ENCODE results near the gene PLEKHG4B. TPM values are rescaled to one million over a fixed set of nuclear protein-coding genes. Genes with fewer than 3 reads are reported as not detected.

The PLEKHG4B gene
- total and polyA plus RNA-seq, 2 of the 8 experiments (the other 6 are each of a cell fraction or from before 2014, with no cell fraction given): 31.1 to 43.6 TPM

GRCh38 chr5:163841-164240 lies 71.9 kb downstream of the PLEKHG4B start (continued):
- TF ChIP-seq HDAC6 (IDR thresholded peaks at IDR 0.05; ENCODE audit: low read depth, low read length) (no peak), SUZ12 (IDR thresholded peaks at IDR 0.05; ENCODE audit: low read length) (no peak), POLR2A (IDR thresholded peaks at IDR 0.05; ENCODE audit: control extremely low read depth in 1 of 2, low read depth in 2 of 2, low read length in 2 of 2) (no peak), CTCF (IDR thresholded peaks at IDR 0.05; ENCODE audit: control extremely low read depth in 1 of 3, insufficient read depth in 1 of 3, low read depth in 1 of 3, low read length in 3 of 3) (no peak), SRF (IDR thresholded peaks at IDR 0.05; ENCODE audit: low read depth, low read length) (no peak), CHD2 (IDR thresholded peaks at IDR 0.05; ENCODE audit: low read length) (no peak), BCL11A (IDR thresholded peaks at IDR 0.05; ENCODE audit: low read depth in 2 of 2, low read length in 2 of 2) (no peak)
- TF ChIP-seq, protein P1, sequence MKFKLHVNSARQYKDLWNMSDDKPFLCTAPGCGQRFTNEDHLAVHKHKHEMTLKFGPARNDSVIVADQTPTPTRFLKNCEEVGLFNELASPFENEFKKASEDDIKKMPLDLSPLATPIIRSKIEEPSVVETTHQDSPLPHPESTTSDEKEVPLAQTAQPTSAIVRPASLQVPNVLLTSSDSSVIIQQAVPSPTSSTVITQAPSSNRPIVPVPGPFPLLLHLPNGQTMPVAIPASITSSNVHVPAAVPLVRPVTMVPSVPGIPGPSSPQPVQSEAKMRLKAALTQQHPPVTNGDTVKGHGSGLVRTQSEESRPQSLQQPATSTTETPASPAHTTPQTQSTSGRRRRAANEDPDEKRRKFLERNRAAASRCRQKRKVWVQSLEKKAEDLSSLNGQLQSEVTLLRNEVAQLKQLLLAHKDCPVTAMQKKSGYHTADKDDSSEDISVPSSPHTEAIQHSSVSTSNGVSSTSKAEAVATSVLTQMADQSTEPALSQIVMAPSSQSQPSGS (IDR thresholded peaks at IDR 0.05; ENCODE audit: low read length): no peak
